Fibroblast of skin of back (primary cell): ENCODE measurements around the gene DOP1A.
"Not testable (repeated sequence)": the region's sequence is repeated elsewhere in the genome, so short reads cannot be mapped to it uniquely, and the experiment has no call there.

Experiments
- DNase-seq: peaks from one replicate; pipeline ENCODE4 v3.0.0-alpha.2; 2013

The DOP1A gene

DNA sequence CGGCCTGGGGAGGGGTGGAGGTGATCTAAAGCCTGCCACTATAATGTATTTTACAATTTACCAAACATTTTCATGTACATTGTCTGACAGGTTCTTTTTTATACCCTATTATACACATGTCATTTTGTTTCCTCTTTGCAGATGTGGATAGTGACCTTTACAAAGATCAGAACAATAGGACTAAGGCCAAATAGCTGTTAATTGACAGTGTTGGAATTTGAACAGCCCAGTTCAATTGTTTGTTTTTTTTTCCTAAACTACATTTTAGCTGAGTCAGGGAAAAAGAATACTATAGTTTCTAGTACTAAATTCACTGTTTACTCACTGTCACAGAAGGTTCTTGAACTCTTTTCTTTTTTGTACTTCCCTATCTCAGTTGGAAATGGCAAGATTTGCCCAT is 85.4 kb downstream of the DOP1A start:
- no peak for DNase-seq

DNA sequence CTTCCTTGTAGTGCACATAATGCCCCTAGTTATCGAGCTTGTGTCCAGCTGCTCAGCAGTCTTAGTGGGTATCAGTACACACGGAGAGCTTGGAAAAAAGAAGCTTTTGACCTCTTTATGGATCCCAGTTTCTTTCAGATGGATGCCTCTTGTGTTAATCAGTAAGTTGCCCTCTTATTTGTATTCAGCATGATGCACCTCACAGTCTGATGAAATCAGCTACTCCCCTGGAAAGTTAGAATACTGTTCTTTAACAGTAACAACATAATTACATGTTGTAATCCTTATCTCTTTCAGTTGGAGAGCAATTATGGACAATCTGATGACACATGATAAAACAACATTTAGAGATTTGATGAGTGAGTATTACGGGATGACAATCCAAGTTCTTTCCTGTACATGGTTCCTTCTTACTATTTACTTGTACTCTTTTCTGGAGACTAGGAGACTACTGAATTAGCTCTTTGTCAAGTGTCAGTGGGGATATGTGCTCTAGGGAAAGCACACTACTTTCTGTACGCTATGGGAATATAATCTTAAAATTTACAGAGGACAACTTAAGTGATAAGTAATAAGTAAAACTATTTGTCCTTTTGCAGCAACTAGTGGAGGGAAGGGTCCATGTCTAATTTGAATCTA is 86.5 kb downstream of the DOP1A start:
- no peak for DNase-seq

DNA sequence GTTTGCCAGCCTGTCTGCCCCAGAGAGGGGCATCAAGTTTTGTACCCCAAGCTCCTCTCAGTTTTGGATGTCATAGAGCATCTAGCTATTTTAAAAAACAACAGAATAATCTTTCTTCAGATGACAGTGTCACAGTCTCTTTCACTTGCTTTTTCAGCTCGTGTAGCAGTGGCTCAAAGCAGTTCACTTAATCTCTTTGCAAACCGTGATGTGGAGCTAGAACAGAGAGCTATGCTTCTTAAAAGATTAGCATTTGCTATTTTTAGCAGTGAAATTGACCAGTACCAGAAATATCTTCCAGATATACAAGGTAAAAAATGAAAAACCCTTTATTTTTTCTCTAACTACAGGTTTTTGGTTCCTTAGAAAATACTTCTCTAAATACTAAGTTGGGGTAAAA is 88.3 kb downstream of the DOP1A start:
- no peak for DNase-seq

DNA sequence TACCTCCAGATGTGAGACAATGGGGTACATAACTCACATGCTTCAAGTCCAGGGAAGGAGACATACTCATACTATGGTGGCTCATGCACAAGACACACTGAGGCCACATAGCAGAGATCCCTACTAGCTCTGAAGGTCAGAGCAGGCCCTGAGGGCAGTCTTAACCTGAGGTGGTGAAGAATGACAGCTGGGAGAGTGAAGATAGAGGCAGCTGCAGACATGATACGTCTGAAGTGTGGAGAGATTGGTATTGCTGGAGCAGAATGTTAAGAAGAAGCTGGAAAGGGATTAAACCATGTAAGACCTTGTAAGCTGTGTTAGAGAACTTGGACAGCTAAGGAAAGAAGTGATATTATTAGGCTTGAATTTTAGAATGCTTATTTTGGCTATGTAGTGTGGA is 92.7 kb downstream of the DOP1A start:
- DNase-seq = no peak

DNA sequence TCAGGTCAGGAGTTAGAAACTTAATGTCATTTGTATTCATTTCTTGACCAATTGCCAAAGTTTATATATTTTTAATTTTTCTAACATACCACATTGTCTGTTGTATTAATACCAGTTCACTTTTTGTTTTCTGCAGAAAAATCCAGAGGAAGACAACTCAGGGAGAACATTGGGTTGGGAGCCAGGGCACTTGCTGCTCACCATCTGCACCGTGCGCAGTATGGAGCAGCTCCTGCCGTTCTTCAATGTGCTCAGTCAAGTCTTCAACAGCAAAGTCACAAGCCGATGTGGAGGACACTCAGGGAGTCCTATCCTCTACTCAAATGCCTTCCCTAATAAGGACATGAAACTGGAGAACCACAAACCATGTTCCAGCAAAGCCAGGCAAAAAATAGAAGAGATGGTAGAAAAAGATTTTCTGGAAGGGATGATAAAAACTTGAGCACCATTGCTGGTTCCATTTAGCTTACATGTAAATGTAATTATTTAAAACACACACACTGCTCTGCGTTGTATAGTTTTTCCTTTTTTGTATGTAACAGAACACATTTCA is 100.3 kb downstream of the DOP1A start:
- peak; percentile 19 for DNase-seq

DNA sequence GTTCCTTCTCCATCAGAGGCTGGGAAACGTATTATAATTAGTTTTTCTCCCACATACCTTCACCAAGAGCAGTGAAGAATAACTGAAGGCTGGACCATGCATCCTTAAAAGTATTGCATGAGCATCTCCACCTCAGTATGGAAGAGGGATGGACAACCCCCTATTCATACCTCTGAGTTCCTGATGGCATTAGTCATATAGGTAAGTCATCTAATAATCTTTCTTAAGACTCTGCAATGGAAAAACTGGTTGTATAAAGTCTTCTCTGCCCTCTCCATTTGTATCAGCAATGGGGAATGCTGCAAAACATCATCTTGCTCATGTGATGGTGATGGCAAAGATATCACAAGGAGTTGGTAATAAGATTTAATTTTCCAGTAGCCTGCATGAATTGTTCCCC is 101.1 kb downstream of the DOP1A start:
- no peak for DNase-seq

DNA sequence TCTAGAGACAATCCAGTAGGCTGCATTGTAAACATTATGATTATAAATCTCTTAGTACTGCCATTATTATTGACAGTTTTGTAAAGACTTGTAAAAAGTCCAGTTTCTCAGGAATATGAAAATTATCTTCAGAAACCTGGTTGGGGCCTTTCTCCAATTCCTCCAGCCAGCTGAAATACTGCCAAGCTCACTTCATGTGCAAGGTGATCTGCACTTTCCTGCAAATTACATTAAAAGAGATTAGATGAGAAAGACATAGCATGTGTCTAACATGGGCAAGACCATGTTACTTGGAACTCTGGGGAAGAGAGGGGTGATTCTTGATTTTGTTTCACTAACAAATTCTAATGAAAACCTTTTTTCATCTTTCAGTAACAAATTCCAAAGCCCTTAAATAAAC is 101.6 kb downstream of the DOP1A start:
- no peak for DNase-seq

DNA sequence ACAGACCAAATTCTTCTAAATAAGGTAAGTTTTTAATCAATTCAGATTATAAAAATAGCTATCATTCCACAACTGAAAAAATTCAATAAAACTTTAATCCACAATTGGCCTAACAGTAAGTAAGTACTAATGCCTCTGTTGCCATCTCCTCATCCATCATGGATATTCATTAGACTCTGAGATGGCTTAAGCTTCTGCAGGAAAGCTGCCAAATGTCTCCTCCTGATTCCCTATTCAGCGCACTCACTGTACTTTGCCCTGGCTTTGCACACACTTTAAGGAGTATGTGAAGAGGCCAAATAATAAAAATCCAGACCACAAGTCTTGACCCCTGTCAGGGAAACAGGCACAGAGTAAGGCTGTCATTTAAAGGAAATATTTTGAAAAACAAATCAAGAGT is 102.0 kb downstream of the DOP1A start:
- DNase-seq = no peak

DNA sequence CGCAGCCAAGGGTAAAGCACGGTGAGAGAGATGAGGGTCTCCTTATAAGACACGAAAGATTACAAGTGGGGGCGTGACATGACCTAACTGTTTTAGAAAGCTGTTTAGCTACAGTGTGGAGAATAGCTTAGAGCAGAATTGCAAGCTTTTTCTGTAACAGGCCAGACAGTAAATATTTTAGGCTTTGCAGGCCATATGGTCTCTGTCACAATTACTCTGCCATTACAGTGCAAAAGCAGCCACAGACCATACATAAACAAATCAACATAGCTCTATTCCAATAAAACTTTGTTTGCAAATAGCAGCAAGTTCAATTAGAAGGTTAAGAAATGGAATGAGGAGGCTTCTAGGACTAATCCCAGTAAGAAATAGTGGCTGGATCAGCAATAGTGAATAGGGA is 108.8 kb downstream of the DOP1A start:
- no peak for DNase-seq

DNA sequence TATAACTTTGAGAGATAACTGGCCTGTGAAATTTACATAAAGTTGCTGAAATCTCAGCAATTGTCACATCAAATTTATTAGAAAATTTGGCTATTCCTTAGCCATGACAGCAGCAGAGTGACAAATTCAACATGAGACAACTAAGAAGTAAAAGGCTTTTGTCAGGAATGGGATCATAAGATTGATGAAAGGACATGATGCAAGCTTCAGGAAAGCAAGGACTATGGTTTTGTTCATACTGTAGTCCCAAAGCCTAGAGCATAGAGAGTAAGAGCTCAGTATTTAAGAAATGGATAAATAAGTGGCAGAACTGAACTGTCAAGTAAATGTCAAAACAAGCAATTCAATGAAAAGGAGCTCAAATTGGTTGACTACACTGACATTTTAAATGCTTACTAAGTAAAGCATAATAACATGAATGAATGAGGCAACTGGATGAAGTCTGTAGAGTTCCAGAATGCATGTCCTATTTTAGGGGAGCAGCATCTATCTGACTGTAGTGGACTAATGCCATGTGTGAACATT is 113.0 kb downstream of the DOP1A start:
- DNase-seq = no peak

DNA sequence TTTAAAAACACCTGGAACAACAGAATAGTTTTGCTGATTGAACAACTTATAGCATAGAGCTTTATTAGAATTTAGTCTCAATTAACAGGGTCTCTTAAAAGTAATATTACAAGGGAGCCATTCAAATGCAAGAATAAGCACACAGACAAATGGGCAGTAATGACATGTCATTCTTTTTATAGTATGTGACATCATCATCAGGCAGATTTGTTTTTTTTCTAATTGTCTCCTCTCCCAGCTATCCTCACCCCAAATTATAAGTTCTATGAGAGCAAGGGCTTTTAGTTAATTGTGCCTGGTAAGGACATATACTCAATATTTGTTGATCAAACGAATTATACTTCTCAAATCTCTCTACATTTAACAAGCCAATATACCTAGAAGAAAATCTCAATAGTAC is 114.6 kb downstream of the DOP1A start:
- no peak for DNase-seq

DNA sequence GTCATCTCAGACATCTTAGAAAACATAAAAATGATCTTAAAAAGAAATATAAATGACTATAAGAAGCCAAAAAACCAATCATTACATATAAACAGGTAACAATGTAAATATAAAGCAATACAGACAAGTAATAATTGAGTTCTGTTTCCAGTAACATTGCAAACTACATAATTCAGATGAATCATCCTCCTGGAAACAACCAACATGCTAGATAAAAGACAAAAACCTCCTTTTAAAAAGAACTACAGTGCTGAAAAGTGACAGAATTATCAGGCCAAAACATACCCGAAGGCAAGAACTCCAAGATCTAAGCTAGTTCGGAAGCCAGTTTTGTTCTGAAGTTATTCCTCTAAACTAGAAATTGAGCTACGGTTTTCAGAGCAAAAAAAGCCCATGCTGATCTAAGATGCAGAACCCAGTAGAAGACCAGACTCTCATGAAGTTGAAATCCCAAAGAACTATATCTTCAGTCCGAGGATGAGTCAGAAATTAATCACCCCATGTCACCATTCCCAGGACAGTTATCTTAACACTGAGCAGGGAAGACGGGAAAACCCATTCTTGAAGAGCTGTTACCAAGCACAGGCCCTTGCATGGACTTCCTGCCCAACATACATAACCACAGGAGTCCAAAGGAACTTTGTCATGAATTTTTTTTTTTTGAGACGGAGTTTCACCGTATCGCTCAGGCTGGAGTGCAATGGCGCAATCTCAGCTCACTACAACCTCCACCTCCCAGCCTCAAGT is 115.8 kb downstream of the DOP1A start:
- peak; percentile 96 for DNase-seq

DNA sequence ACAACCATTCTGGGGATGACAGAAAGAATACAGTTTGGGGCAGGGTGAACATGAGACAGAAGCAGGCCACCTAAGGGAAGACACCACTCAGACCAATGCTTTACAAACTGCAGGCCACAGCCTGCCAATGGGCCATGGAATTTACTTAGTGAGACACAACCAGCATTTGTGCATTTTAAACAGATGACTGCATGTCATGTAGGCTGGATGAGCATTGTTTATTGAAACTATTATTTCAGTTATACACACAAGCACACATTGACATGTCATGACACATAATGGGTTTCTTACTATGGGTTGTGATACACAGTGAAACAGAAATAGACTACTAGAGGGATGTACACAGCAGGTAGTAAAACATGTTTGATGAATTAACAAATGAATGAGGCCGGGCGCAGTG is 117.6 kb downstream of the DOP1A start:
- DNase-seq = peak; percentile 12

DNA sequence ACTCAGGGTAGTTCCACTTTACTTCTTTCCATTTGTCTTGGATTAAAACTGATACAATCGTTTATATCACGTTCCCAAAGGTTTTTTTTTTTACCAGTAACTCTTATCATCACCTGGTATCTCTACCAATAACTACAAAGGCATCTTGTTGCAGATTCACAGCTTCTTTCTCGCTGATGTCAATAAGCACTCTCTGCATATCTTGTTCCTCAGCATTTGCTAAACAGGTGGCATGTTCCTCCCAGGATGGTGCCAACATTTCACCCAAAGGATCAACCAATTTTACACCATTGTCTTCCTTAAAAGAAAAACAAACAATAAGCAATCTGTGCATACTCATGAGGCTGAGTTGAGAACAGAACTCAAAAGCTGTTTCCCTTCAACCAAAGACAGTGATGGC is 121.0 kb downstream of the DOP1A start:
- DNase-seq = no peak

DNA sequence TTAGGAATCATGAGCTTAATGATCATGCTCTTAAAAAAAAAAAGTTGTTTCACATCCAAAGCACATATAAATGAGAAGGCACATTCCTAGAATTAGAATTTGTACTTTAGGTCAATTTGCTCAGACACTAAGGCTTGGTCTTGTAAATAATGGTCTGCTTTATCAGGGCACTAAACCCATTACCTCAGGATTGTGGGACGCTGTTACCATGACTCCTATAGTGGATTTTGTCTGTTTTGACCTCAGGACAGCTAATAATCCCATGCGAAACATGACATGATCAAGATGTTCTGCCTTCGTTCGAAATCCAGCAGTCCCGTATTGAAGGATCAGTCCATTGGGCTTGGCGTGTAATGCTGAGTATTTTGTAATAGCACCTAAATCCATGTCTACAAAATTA is 123.2 kb downstream of the DOP1A start:
- no peak for DNase-seq

DNA sequence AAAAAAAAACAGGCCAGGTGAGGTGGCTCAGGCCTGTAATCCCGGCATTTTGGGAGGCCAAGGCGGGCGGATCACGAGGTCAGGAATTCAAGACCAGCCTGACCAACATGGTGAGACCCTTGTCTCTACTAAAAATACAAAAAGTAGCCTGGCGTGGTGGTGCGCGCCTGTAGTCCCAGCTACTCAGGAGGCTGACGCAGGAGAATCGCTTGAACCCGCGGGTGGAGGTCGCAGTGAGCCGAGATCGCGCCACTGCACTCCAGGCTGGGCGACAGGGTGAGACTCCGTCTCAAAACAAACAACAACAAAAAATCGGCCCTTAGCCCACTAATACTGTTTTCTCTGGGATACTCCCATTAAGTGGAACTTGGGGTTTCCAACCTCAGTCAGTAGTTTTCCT is 124.5 kb downstream of the DOP1A start:
- DNase-seq = not testable (repeated sequence)

DNA sequence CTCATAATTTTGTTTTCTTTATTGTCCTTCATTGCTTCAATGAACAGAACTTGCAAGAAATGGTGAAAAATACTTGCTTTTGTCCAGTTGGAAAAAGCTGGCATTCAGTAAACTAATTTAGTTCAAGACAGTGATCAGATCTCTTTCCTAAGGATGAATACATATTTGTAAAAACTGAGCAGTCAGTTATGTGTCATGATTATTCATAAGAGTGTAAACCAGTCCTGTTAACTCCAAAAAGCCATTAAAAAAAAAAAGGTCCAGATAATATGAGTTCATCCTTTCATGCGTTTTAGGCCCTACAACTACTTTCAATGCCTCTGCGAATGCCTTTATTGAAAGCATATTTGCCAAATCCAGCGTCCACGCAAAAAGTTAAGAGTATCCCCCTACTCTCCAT is 125.0 kb downstream of the DOP1A start:
- peak; percentile 17 for DNase-seq

DNA sequence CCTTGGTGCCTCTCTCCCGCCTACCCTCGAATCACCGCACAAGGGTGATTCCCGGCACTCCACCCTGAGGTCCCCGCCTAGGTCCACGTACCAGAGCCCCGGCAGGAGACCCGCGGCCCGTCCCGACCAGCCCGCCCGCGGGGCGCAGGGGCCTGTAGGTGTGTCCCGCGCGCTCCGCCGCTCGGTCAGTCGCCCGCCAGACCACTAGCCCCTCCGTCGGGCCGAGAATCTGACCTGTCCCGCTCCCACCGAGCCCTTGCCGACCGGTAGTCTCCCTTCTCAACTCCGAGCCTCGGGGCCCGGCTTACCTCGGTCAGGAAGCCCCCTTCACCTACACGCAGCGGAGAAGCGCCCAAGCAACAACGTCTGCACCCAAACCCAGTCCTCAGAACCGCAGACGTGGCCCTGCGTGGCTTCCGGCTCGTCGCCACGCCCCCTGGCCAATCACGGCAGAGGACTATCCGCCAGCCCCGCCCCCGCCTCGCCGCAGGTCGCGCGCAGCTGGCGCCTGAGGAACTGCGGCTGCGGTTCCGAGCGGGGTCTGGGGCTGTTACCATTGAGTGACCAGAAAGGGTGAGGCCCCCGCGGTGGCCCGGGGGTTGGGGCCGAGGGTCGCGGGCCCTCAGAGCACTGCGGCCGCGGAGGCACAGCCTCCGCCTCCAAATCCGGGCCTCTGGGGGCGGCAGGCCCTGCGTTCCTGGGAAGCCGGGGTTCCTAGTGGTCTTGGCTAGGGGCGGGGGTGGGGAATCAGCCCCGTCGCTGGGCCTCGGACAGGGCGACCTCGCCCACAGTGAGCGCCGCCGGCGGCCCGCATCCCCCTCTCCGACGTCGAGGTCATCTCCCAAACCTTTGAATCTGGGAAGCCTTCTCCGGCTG is 125.6 kb downstream of the DOP1A start, which contains the start of the genes PGM3 and RWDD2A:
Gene PGM3, minus strand, starts transcription at position 395 of the 876 bp plus-strand sequence. CDS start 2,253 bp downstream, outside the sequence.
Gene RWDD2A, plus strand, starts transcription at position 487 of the 876 bp plus-strand sequence. CDS start 1,095 bp downstream, outside the sequence.
- DNase-seq = peak; percentile 88

DNA sequence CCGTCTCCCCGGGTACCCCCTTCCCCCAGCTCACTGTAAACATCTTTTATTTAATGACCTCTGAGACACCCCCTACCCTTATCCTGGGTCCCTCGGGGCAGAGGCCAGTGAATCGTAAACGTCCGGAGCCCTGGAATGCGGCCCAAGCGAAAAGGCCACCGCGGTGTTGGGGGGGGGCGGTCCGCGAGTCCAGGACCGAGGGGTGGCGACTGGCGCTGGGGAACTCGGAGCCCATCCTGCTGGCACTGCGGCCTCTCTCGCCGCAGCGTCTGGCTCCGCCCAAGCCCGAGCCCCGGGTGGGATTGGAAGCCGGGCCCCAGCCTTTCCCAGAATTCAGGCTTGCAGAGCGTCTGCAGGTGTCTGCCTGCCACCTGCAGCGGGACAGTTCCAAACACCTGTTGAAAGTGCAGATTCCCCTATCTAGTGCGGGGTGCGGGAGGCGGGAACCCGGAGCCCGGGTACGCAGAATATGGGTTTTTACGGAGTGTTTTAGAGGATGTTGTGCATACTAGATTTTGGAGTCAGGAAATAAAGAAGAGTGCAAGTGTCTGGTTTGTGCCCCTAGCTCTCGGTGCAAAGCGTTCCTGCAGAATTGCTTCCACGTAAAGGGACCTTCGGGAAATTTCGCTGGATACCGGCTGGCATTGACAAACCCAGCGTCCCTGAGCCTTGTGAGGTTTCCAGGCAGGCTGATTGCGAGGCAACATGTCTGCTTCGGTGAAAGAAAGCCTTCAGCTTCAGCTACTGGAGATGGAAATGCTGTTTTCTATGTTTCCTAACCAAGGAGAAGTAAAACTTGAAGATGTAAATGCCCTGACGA is 126.5 kb downstream of the DOP1A start:
- DNase-seq = peak; percentile 48

DNA sequence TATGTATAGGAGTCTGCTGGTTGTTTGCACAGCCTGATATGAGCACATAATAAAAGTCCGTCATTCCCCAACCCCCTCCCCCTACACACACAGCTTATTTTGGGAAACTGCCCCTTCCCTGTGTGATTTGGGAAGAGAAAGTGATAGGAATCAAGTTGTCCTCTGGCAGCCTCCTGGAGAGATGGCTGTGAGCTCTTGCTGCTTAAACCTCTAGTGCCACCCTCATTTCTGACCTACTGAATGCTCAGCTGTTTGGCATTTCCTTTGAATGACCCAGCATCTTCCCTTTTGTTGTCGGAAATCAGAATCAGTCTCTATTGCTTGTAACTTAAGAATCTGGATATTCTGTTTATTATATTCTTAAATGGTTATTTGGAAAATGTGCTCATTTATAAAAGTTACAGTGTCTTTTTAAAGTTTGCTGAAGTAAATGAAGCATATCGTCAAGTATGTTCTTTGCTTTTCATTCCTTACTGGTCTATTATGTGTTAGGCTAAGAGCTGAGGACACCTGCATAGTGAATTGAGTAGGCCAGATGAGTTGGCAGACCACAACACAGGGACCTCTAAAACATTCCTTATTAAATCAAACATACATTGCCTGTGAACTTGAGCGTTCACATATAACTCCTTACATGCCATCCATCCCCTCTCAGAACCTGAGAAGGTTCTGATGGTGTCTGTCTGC is 131.2 kb downstream of the DOP1A start:
- peak; percentile 60 for DNase-seq
